ENCODE data around the gene ACTN4.

Gene ACTN4

GRCh38 chr19:38638461-38638860, 9.0 kb upstream of the ACTN4 start:
- Histone ChIP-seq H3K4me1 (ENCODE audit: control insufficient read depth, insufficient read depth, low read length) (no peaks in the 10 kb centered on the region), H3K27me3 (ENCODE audit: control insufficient read depth, insufficient read depth, low read length) (no peaks in the 10 kb centered on the region), H3K36me3 (ENCODE audit: control insufficient read depth, insufficient read depth, low read length) (peaks cover 5% of the 10 kb centered on the region; the same call in 1 of the 2 replicates), H3K9me3 (ENCODE audit: control insufficient read depth, insufficient read depth, low read length) (no peaks in the 10 kb centered on the region), H3K27ac (ENCODE audit: low read length) (no peak overlapping the region), H3K4me3 (ENCODE audit: low read length) (no peak overlapping the region)
- DNase-seq (ENCODE audit: low read depth, low spot score): no peak
- WGBS (ENCODE audit: insufficient coverage, insufficient read length): no CpG with 5 or more reads among the region's 3 CpGs

- no peaks in the 10 kb centered on the region for H3K27me3 ChIP-seq (ENCODE audit: control insufficient read depth, insufficient read depth, low read length)
- WGBS (ENCODE audit: insufficient coverage, insufficient read length): no CpG with 5 or more reads among the region's 2 CpGs
- peaks cover 5% of the 10 kb centered on the region; the same call in 1 of the 2 replicates for H3K36me3 ChIP-seq (ENCODE audit: control insufficient read depth, insufficient read depth, low read length)
- no peaks in the 10 kb centered on the region for H3K4me1 ChIP-seq (ENCODE audit: control insufficient read depth, insufficient read depth, low read length)
- no peak overlapping the region for H3K4me3 ChIP-seq (ENCODE audit: low read length)
- DNase-seq (ENCODE audit: low read depth, low spot score): no peak
- H3K27ac ChIP-seq (ENCODE audit: low read length): no peak overlapping the region
- no peaks in the 10 kb centered on the region for H3K9me3 ChIP-seq (ENCODE audit: control insufficient read depth, insufficient read depth, low read length)
Measured at GRCh38 chr19:38639679-38640078, 7.8 kb upstream of the ACTN4 start.

GRCh38 chr19:38640368-38640767, 7.1 kb upstream of the ACTN4 start:
- no CpG with 5 or more reads among the region's 4 CpGs for WGBS (ENCODE audit: insufficient coverage, insufficient read length)
- no peak overlapping the region for H3K27ac ChIP-seq (ENCODE audit: low read length)
- H3K27me3 ChIP-seq (ENCODE audit: control insufficient read depth, insufficient read depth, low read length): no peaks in the 10 kb centered on the region
- no peak overlapping the region for H3K4me3 ChIP-seq (ENCODE audit: low read length)
- H3K9me3 ChIP-seq (ENCODE audit: control insufficient read depth, insufficient read depth, low read length): no peaks in the 10 kb centered on the region
- H3K36me3 ChIP-seq (ENCODE audit: control insufficient read depth, insufficient read depth, low read length): peaks cover 5% of the 10 kb centered on the region; the same call in 1 of the 2 replicates
- DNase-seq (ENCODE audit: low read depth, low spot score): no peak
- H3K4me1 ChIP-seq (ENCODE audit: control insufficient read depth, insufficient read depth, low read length): no peaks in the 10 kb centered on the region

- WGBS (ENCODE audit: insufficient coverage, insufficient read length): no CpG with 5 or more reads among the region's 9 CpGs
- no peak for DNase-seq (ENCODE audit: low read depth, low spot score)
- H3K27ac ChIP-seq (ENCODE audit: low read length): no peak overlapping the region
- no peaks in the 10 kb centered on the region for H3K9me3 ChIP-seq (ENCODE audit: control insufficient read depth, insufficient read depth, low read length)
- H3K4me3 ChIP-seq (ENCODE audit: low read length): no peak overlapping the region
- H3K36me3 ChIP-seq (ENCODE audit: control insufficient read depth, insufficient read depth, low read length): no peaks in the 10 kb centered on the region
- no peaks in the 10 kb centered on the region for H3K4me1 ChIP-seq (ENCODE audit: control insufficient read depth, insufficient read depth, low read length)
- no peaks in the 10 kb centered on the region for H3K27me3 ChIP-seq (ENCODE audit: control insufficient read depth, insufficient read depth, low read length)
Measured at GRCh38 chr19:38642176-38642575, 5.3 kb upstream of the ACTN4 start.

GRCh38 chr19:38644719-38645118, 2.7 kb upstream of the ACTN4 start:
- Histone ChIP-seq H3K4me3 (ENCODE audit: low read length) (no peak overlapping the region), H3K27me3 (ENCODE audit: control insufficient read depth, insufficient read depth, low read length) (no peaks in the 10 kb centered on the region), H3K36me3 (ENCODE audit: control insufficient read depth, insufficient read depth, low read length) (no peaks in the 10 kb centered on the region), H3K27ac (ENCODE audit: low read length) (no peak overlapping the region), H3K4me1 (ENCODE audit: control insufficient read depth, insufficient read depth, low read length) (no peaks in the 10 kb centered on the region), H3K9me3 (ENCODE audit: control insufficient read depth, insufficient read depth, low read length) (no peaks in the 10 kb centered on the region)
- WGBS (ENCODE audit: insufficient coverage, insufficient read length): no CpG with 5 or more reads among the region's 8 CpGs
- no peak for DNase-seq (ENCODE audit: low read depth, low spot score)

- Histone ChIP-seq H3K27me3 (ENCODE audit: control insufficient read depth, insufficient read depth, low read length) (no peaks in the 10 kb centered on the region), H3K4me3 (ENCODE audit: low read length) (peak overlapping the region; percentile 98), H3K36me3 (ENCODE audit: control insufficient read depth, insufficient read depth, low read length) (no peaks in the 10 kb centered on the region), H3K4me1 (ENCODE audit: control insufficient read depth, insufficient read depth, low read length) (peaks cover 6% of the 10 kb centered on the region; the same call in 1 of the 2 replicates), H3K9me3 (ENCODE audit: control insufficient read depth, insufficient read depth, low read length) (no peaks in the 10 kb centered on the region), H3K27ac (ENCODE audit: low read length) (no peak overlapping the region)
- DNase-seq (ENCODE audit: low read depth, low spot score): no peak
- 100% methylated on average over 1 of the region's 19 CpGs for WGBS (ENCODE audit: insufficient coverage, insufficient read length)
Measured at GRCh38 chr19:38647966-38648768, 718 bp downstream of the ACTN4 start.

- peak overlapping the region; percentile 98; the same call in 1 of the 2 replicates for H3K4me3 ChIP-seq (ENCODE audit: low read length)
- DNase-seq (ENCODE audit: low read depth, low spot score): no peak
- WGBS (ENCODE audit: insufficient coverage, insufficient read length): 100% methylated on average over 3 of the region's 13 CpGs
- H3K36me3 ChIP-seq (ENCODE audit: control insufficient read depth, insufficient read depth, low read length): no peaks in the 10 kb centered on the region
- no peaks in the 10 kb centered on the region for H3K9me3 ChIP-seq (ENCODE audit: control insufficient read depth, insufficient read depth, low read length)
- no peaks in the 10 kb centered on the region for H3K27me3 ChIP-seq (ENCODE audit: control insufficient read depth, insufficient read depth, low read length)
- peaks cover 6% of the 10 kb centered on the region; the same call in 1 of the 2 replicates for H3K4me1 ChIP-seq (ENCODE audit: control insufficient read depth, insufficient read depth, low read length)
- no peak overlapping the region for H3K27ac ChIP-seq (ENCODE audit: low read length)
Measured at GRCh38 chr19:38648769-38649304, 1.4 kb downstream of the ACTN4 start.

- Histone ChIP-seq H3K36me3 (ENCODE audit: control insufficient read depth, insufficient read depth, low read length) (no peaks in the 10 kb centered on the region), H3K27ac (ENCODE audit: low read length) (no peak overlapping the region), H3K4me3 (ENCODE audit: low read length) (peak overlapping the region; percentile 98; the same call in 1 of the 2 replicates), H3K27me3 (ENCODE audit: control insufficient read depth, insufficient read depth, low read length) (no peaks in the 10 kb centered on the region), H3K4me1 (ENCODE audit: control insufficient read depth, insufficient read depth, low read length) (peaks cover 6% of the 10 kb centered on the region; the same call in 1 of the 2 replicates), H3K9me3 (ENCODE audit: control insufficient read depth, insufficient read depth, low read length) (no peaks in the 10 kb centered on the region)
- no peak for DNase-seq (ENCODE audit: low read depth, low spot score)
- 100% methylated on average over 1 of the region's 15 CpGs for WGBS (ENCODE audit: insufficient coverage, insufficient read length)
Measured at GRCh38 chr19:38649305-38650171, 2.1 kb downstream of the ACTN4 start.

- no peak overlapping the region for H3K4me3 ChIP-seq (ENCODE audit: low read length)
- H3K27me3 ChIP-seq (ENCODE audit: control insufficient read depth, insufficient read depth, low read length): no peaks in the 10 kb centered on the region
- no peak overlapping the region for H3K27ac ChIP-seq (ENCODE audit: low read length)
- H3K36me3 ChIP-seq (ENCODE audit: control insufficient read depth, insufficient read depth, low read length): no peaks in the 10 kb centered on the region
- DNase-seq (ENCODE audit: low read depth, low spot score): no peak
- WGBS (ENCODE audit: insufficient coverage, insufficient read length): no CpG with 5 or more reads among the region's 8 CpGs
- no peaks in the 10 kb centered on the region for H3K9me3 ChIP-seq (ENCODE audit: control insufficient read depth, insufficient read depth, low read length)
- peaks cover 8% of the 10 kb centered on the region; the same call in 1 of the 2 replicates for H3K4me1 ChIP-seq (ENCODE audit: control insufficient read depth, insufficient read depth, low read length)
Measured at GRCh38 chr19:38650172-38650775, 2.8 kb downstream of the ACTN4 start.
